IMR-90 (cell line): Measurements from ENCODE around the gene RAB30. TPM values are rescaled to one million over a fixed set of nuclear protein-coding genes. Genes with fewer than 3 reads are reported as not detected.

Source experiments
- ATAC-seq: fragments of 200-7000 bp; cut with Tn5 transposase; 2 replicates; pipeline ENCODE4 v1.9.1; 2020; ENCODE audit warnings: low read depth, mild to moderate bottlenecking, moderate library complexity
- BruUV-seq: library from RNA; stranded (reverse); fragments of 400-500 nt; replicated peaks from 2 replicates; lab custom pipeline; 2021; lab: Mats Ljungman, UMichigan
- CTCF ChIA-PET: fragments of 300-600 bp; formaldehyde crosslinking; extraction: SDS; loops from one replicate; lab custom pipeline; 2021; ENCODE audit warnings: antibody characterized with exemption; lab: Yijun Ruan, JAX
- POLR2A ChIA-PET: fragments of 300-600 bp; sonication (Branson Sonifier 250); formaldehyde crosslinking; loops from one replicate; lab custom pipeline; 2022; ENCODE audit warnings: antibody characterized with exemption; ENCODE audit not compliant: unreplicated experiment; lab: Charles Lee
- DNase-seq: peaks from one replicate; pipeline ENCODE4 v3.0.0; 2013
- H2AFZ ChIP-seq: replicated peaks from 2 replicates; pipeline ENCODE3; 2013; ENCODE audit warnings: low read length, mild to moderate bottlenecking; ENCODE audit not compliant: poor library complexity
- H2AK5ac ChIP-seq: 2 replicates; pipeline ENCODE4 v1.6.1; 2013; ENCODE audit warnings: low read depth, low read length, inconsistent platforms
- H2AK9ac ChIP-seq: replicated peaks from 2 replicates; pipeline ENCODE3; 2013; ENCODE audit warnings: mild to moderate bottlenecking, low read depth, low read length, moderate library complexity; ENCODE audit not compliant: poor library complexity
- H2BK120ac ChIP-seq: 2 replicates; pipeline ENCODE4 v1.6.1; 2013; ENCODE audit warnings: low read depth, low read length, inconsistent platforms
- H2BK15ac ChIP-seq: 3 replicates; pipeline ENCODE4 v1.6.1; 2013; ENCODE audit warnings: low read depth, low read length, inconsistent platforms
- H2BK20ac ChIP-seq: 2 replicates; pipeline ENCODE4 v1.6.1; 2013; ENCODE audit warnings: low read depth, mild to moderate bottlenecking, inconsistent platforms, low read length, moderate library complexity
- H2BK5ac ChIP-seq: 2 replicates; pipeline ENCODE4 v1.6.1; 2013; ENCODE audit warnings: mild to moderate bottlenecking, low read depth, low read length, inconsistent platforms; ENCODE audit not compliant: poor library complexity, severe bottlenecking
- H3K14ac ChIP-seq: replicated peaks from 2 replicates; pipeline ENCODE4 v1.6.1; 2013; ENCODE audit warnings: low read depth, low read length, inconsistent platforms
- H3K18ac ChIP-seq: 2 replicates; pipeline ENCODE4 v1.6.1; 2013; ENCODE audit warnings: low read depth, low read length, control low read depth
- H3K23ac ChIP-seq: 2 replicates; pipeline ENCODE4 v1.6.1; 2013; ENCODE audit warnings: low read depth, low read length, inconsistent platforms
- H3K27ac ChIP-seq: 2 replicates; pipeline ENCODE4 v1.5.1; 2013; ENCODE audit warnings: mild to moderate bottlenecking, control low read depth, low read length; ENCODE audit not compliant: insufficient read depth
- H3K27me3 ChIP-seq: 2 replicates; pipeline ENCODE4 v1.6.1; 2013; ENCODE audit warnings: low read length; ENCODE audit not compliant: control insufficient read depth, insufficient read depth
- H3K36me3 ChIP-seq: 2 replicates; pipeline ENCODE4 v1.6.1; 2013; ENCODE audit warnings: low read length, mixed read lengths; ENCODE audit not compliant: control insufficient read depth, insufficient read depth
- H3K4ac ChIP-seq: 2 replicates; pipeline ENCODE4 v1.6.1; 2013; ENCODE audit warnings: low read depth, low read length, inconsistent platforms
- H3K4me1 ChIP-seq: 2 replicates; pipeline ENCODE4 v1.6.1; 2013; ENCODE audit warnings: low read length, mixed read lengths; ENCODE audit not compliant: control insufficient read depth, insufficient read depth
- H3K4me2 ChIP-seq: 2 replicates; pipeline ENCODE4 v1.6.1; 2013; ENCODE audit warnings: low read depth, mild to moderate bottlenecking, control low read depth, low read length, moderate library complexity
- H3K4me3 ChIP-seq: 2 replicates; pipeline ENCODE4 v1.5.1; 2013; ENCODE audit warnings: low read depth, mild to moderate bottlenecking, control low read depth, low read length, moderate library complexity; ENCODE audit not compliant: insufficient read depth
- H3K56ac ChIP-seq: 2 replicates; pipeline ENCODE4 v1.6.1; 2013; ENCODE audit warnings: low read length, inconsistent platforms; ENCODE audit not compliant: insufficient read depth; ENCODE audit errors: extremely low read depth
- H3K79me1 ChIP-seq, 2 experiments: 2 replicates each; pipeline ENCODE4 v1.6.1; 2013; ENCODE audit warnings: low read length in 2 of 2, inconsistent platforms in 1 of 2, low read depth in 1 of 2
- H3K9ac ChIP-seq: 2 replicates; pipeline ENCODE4 v1.6.1; 2013; ENCODE audit warnings: low read depth, low read length, control low read depth
- H3K9me1 ChIP-seq: 2 replicates; pipeline ENCODE4 v1.6.1; 2013; ENCODE audit warnings: low read length, inconsistent platforms; ENCODE audit not compliant: insufficient read depth
- H3K9me3 ChIP-seq: 2 replicates; pipeline ENCODE4 v1.6.1; 2013; ENCODE audit warnings: low read length; ENCODE audit not compliant: control insufficient read depth, insufficient read depth
- H4K20me1 ChIP-seq: 2 replicates; pipeline ENCODE4 v1.6.1; 2013; ENCODE audit warnings: low read length, inconsistent platforms; ENCODE audit not compliant: insufficient read depth
- H4K5ac ChIP-seq: 2 replicates; pipeline ENCODE4 v1.6.1; 2013; ENCODE audit warnings: mild to moderate bottlenecking, low read depth, low read length, control low read depth
- H4K8ac ChIP-seq, 2 experiments: 2 replicates each; pipeline ENCODE4 v1.6.1; 2013; ENCODE audit warnings: low read depth in 2 of 2, low read length in 2 of 2, control low read depth in 1 of 2, inconsistent platforms in 1 of 2
- H4K91ac ChIP-seq: 2 replicates; pipeline ENCODE4 v1.6.1; 2013; ENCODE audit warnings: low read depth, low read length, inconsistent platforms; ENCODE audit not compliant: insufficient read depth
- CHD1 ChIP-seq: IDR thresholded peaks from 2 replicates; pipeline ENCODE4 v1.6.1; 2012; ENCODE audit warnings: low read depth, low read length, improper control_type of control experiment
- CTCF ChIP-seq: conservative IDR thresholded peaks from 2 replicates; pipeline ENCODE4 v1.5.1; 2012; ENCODE audit warnings: mild to moderate bottlenecking, low read depth, low read length, improper control_type of control experiment
- ELK1 ChIP-seq: fragments of 150-350 bp; IDR thresholded peaks from 2 replicates; pipeline ENCODE4 v1.6.1; 2016; ENCODE audit warnings: low read depth, mild to moderate bottlenecking, low read length, moderate library complexity, borderline replicate concordance
- FOS ChIP-seq: fragments of 150-350 bp; IDR thresholded peaks from 2 replicates; pipeline ENCODE4 v1.6.1; 2016; ENCODE audit warnings: low read depth, low read length
- MAFK ChIP-seq: IDR thresholded peaks from 2 replicates; pipeline ENCODE4 v1.6.1; 2012; ENCODE audit warnings: low read depth, low read length, improper control_type of control experiment
- MAZ ChIP-seq: IDR thresholded peaks from 2 replicates; pipeline ENCODE4 v1.6.1; 2012; ENCODE audit warnings: low read depth, mild to moderate bottlenecking, low read length, improper control_type of control experiment, moderate library complexity, borderline replicate concordance
- NFE2L2 ChIP-seq: fragments of 150-350 bp; IDR thresholded peaks from 2 replicates; pipeline ENCODE4 v1.6.1; 2016; ENCODE audit warnings: low read depth, mild to moderate bottlenecking, low read length
- POLR2A ChIP-seq: IDR thresholded peaks from 2 replicates; pipeline ENCODE4 v1.6.1; 2012; ENCODE audit warnings: mild to moderate bottlenecking, low read depth, low read length
- RAD21 ChIP-seq: IDR thresholded peaks from 2 replicates; pipeline ENCODE4 v1.6.1; 2012; ENCODE audit warnings: low read length, improper control_type of control experiment
- RCOR1 ChIP-seq: IDR thresholded peaks from 2 replicates; pipeline ENCODE4 v1.6.1; 2012; ENCODE audit warnings: mild to moderate bottlenecking, low read length, improper control_type of control experiment; ENCODE audit not compliant: insufficient replicate concordance
- SMC3 ChIP-seq: fragments of 150-350 bp; IDR thresholded peaks from 2 replicates; pipeline ENCODE4 v1.6.1; 2016; ENCODE audit warnings: low read depth, mild to moderate bottlenecking, antibody characterized with exemption, low read length, moderate library complexity
- USF2 ChIP-seq: fragments of 150-350 bp; IDR thresholded peaks from 2 replicates; pipeline ENCODE4 v1.6.1; 2017; ENCODE audit warnings: mild to moderate bottlenecking, antibody characterized with exemption, low read length, low read depth
- WGBS, 2 experiments: methylation state at CpG; one replicate each; pipeline versions ENCODE4 v1.1.5 to v1.1.7; 2013; ENCODE audit warnings: missing lambda C conversion rate in 2 of 2; ENCODE audit not compliant: insufficient read length in 1 of 2; ENCODE audit errors: extremely low coverage in 2 of 2; 5-methylcytosine and 5-hydroxymethylcytosine counted together
- dilution Hi-C: fragments of 300-500 bp; cut with HindIII; formaldehyde crosslinking; loops from one replicate; pipeline ENCODE4 v1.14.3; 2018; ENCODE audit warnings: low sequenced_read_pairs; ENCODE audit not compliant: unreplicated experiment
- in situ Hi-C: fragments of 300-500 bp; cut with MboI; formaldehyde crosslinking; loops from 3 replicates; pipeline ENCODE4 v1.14.3; 2019; ENCODE audit warnings: low sequenced_read_pairs, inconsistent platforms, mixed read lengths
- intact Hi-C: fragments of 100-400 bp; cut with micrococcal nuclease; formaldehyde crosslinking; loops from 2 replicates; pipeline ENCODE4 v1.10.0; 2022
- polyA plus RNA-seq, 3 experiments: library from polyadenylated mRNA; depleted of rRNA; stranded (reverse); fragments of >200 nt; gene quantifications; 2 replicates each; pipeline ENCODE4 v1.2.3, GENCODE V29; 2012; ENCODE audit warnings: low replicate concordance in 1 of 3
- total RNA-seq: library from RNA; depleted of rRNA; stranded (reverse); fragments of >200 nt; gene quantifications from 2 replicates; pipeline ENCODE4 v1.2.3, GENCODE V29; 2012

RAB30 gene
- total and polyA plus RNA-seq, 2 of the 4 experiments (the other 2 are of a cell fraction), result 7.2 to 25.6 TPM

- H3K36me3 ChIP-seq, result no peaks in the 10 kb centered on the region
- no peaks in the 10 kb centered on the region for H4K20me1 ChIP-seq
- no peak overlapping the region for H3K9ac ChIP-seq
- dilution Hi-C loops (no loop called here), in situ Hi-C loops (no loop called here), intact Hi-C loops (no loop called here)
- H4K8ac ChIP-seq, result no peak overlapping the region
- H3K27me3 ChIP-seq, result no peaks in the 10 kb centered on the region
- H3K4me2 ChIP-seq, result no peak overlapping the region
- no TSS peak for BruUV-seq
- H3K4me1 ChIP-seq, result no peaks in the 10 kb centered on the region
- H3K27ac ChIP-seq, result no peak overlapping the region
- peaks cover 3% of the 10 kb centered on the region; the same call in 1 of the 2 replicates for H3K9me1 ChIP-seq
- no peak overlapping the region for H2AK5ac ChIP-seq
- no peaks in the 10 kb centered on the region for H3K79me1 ChIP-seq
- no peak overlapping the region for H2AK9ac ChIP-seq
- no peak overlapping the region for H3K18ac ChIP-seq
- ChIA-PET POLR2A (no interaction called here), CTCF (interaction anchor here (1.3 kb wide), 1 partner anchor 10 kb away, joined by 3 read pairs; no protein-coding TSS in a partner anchor)
- no peak overlapping the region for H2AFZ ChIP-seq
- H3K14ac ChIP-seq, result no peak overlapping the region
- H4K5ac ChIP-seq, result no peak overlapping the region
- no peak overlapping the region for H3K4ac ChIP-seq
- H3K9me3 ChIP-seq, result peaks cover 2% of the 10 kb centered on the region; the same call in 1 of the 2 replicates
- H2BK120ac ChIP-seq, result no peak overlapping the region
- no peak overlapping the region for H3K23ac ChIP-seq
- TF ChIP-seq ELK1 (no peak), RCOR1 (no peak), RAD21 (no peak), MAZ (no peak), CTCF (no peak), POLR2A (no peak), SMC3 (no peak), NFE2L2 (no peak), USF2 (no peak), MAFK (no peak), CHD1 (no peak), FOS (no peak)
- no peak overlapping the region for H4K91ac ChIP-seq
- no peak overlapping the region for H3K56ac ChIP-seq
- no peak overlapping the region for H2BK20ac ChIP-seq
- 67% methylated on average over 1 of the region's 2 CpGs; no CpG with 5 or more reads in 1 of the 2 experiments for WGBS, 2 experiments
- DNase-seq (no peak), ATAC-seq (no peak)
- H2BK15ac ChIP-seq, result no peak overlapping the region
- H2BK5ac ChIP-seq, result no peak overlapping the region
- H3K4me3 ChIP-seq, result no peak overlapping the region
Observed at GRCh38 chr11:82944198-82944597, 127.5 kb downstream of the RAB30 start.
